Measurements from ENCODE around the gene MYL5.

Gene MYL5

GRCh38 chr4:674172-675035 is at the start of gene MYL5, which contains the start of gene ATP5ME:
TSS of gene MYL5 (plus strand) at chr4:674542. CDS start at chr4:678027, 3,485 bp downstream.
TSS of gene ATP5ME (minus strand) at chr4:674276. CDS start at chr4:674247, 29 bp downstream.
- peak; percentile 95 for DNase-seq (ENCODE audit: low read depth, low spot score)
- Histone ChIP-seq H3K4me3 (ENCODE audit: insufficient read length, low read depth) (peak within 1 kb of the TSS; percentile 75), H3K36me3 (ENCODE audit: insufficient read depth, insufficient read length, low read length) (peaks cover 37% of the 10 kb centered on the region), H3K9ac (ENCODE audit: insufficient read length, low read depth) (peak within 1 kb of the TSS; percentile 97), H3K27me3 (ENCODE audit: insufficient read depth, insufficient read length) (no peaks in the 10 kb centered on the region), H3K9me3 (ENCODE audit: insufficient read depth, low read length) (no peaks in the 10 kb centered on the region), H3K4me1 (ENCODE audit: insufficient read depth, insufficient read length) (peaks cover 34% of the 10 kb centered on the region)
- TF ChIP-seq ZNF274 (IDR thresholded peaks at IDR 0.05; ENCODE audit: low read depth, low read length) (no peak), YY1 (IDR thresholded peaks at IDR 0.05; ENCODE audit: insufficient read depth, insufficient read length) (peak; percentile 80), SUZ12 (IDR thresholded peaks at IDR 0.05; ENCODE audit: extremely low read depth, insufficient read depth, insufficient read length) (no peak)

GRCh38 chr4:624705-625590 is 49.4 kb upstream of the MYL5 start, which contains the start of gene PDE6B:
TSS of gene PDE6B (plus strand) at chr4:625573. CDS start at chr4:625627, 54 bp downstream.
- Histone ChIP-seq H3K4me1 (ENCODE audit: insufficient read depth, insufficient read length) (peaks cover 41% of the 10 kb centered on the region), H3K9ac (ENCODE audit: insufficient read length, low read depth) (peak within 1 kb of the TSS; percentile 68), H3K4me3 (ENCODE audit: insufficient read length, low read depth) (peak within 1 kb of the TSS; percentile 3), H3K9me3 (ENCODE audit: insufficient read depth, low read length) (no peaks in the 10 kb centered on the region), H3K36me3 (ENCODE audit: insufficient read depth, insufficient read length, low read length) (no peaks in the 10 kb centered on the region), H3K27me3 (ENCODE audit: insufficient read depth, insufficient read length) (no peaks in the 10 kb centered on the region)
- DNase-seq (ENCODE audit: low read depth, low spot score), result peak; percentile 61
- TF ChIP-seq SUZ12 (IDR thresholded peaks at IDR 0.05; ENCODE audit: extremely low read depth, insufficient read depth, insufficient read length) (no peak), ZNF274 (IDR thresholded peaks at IDR 0.05; ENCODE audit: low read depth, low read length) (no peak), YY1 (IDR thresholded peaks at IDR 0.05; ENCODE audit: insufficient read depth, insufficient read length) (no peak)

GRCh38 chr4:625631-626161 is 48.6 kb upstream of the MYL5 start:
- Histone ChIP-seq H3K4me3 (ENCODE audit: insufficient read length, low read depth) (peak overlapping the region; percentile 3), H3K36me3 (ENCODE audit: insufficient read depth, insufficient read length, low read length) (no peaks in the 10 kb centered on the region), H3K9me3 (ENCODE audit: insufficient read depth, low read length) (no peaks in the 10 kb centered on the region), H3K27me3 (ENCODE audit: insufficient read depth, insufficient read length) (no peaks in the 10 kb centered on the region), H3K4me1 (ENCODE audit: insufficient read depth, insufficient read length) (peaks cover 45% of the 10 kb centered on the region), H3K9ac (ENCODE audit: insufficient read length, low read depth) (peak overlapping the region; percentile 68)
- TF ChIP-seq YY1 (IDR thresholded peaks at IDR 0.05; ENCODE audit: insufficient read depth, insufficient read length), result no peak
- TF ChIP-seq ZNF274 (IDR thresholded peaks at IDR 0.05; ENCODE audit: low read depth, low read length), result no peak
- no peak for TF ChIP-seq SUZ12 (IDR thresholded peaks at IDR 0.05; ENCODE audit: extremely low read depth, insufficient read depth, insufficient read length)
- no peak for DNase-seq (ENCODE audit: low read depth, low spot score)

- TF ChIP-seq YY1 (IDR thresholded peaks at IDR 0.05; ENCODE audit: insufficient read depth, insufficient read length) (no peak), ZNF274 (IDR thresholded peaks at IDR 0.05; ENCODE audit: low read depth, low read length) (no peak), SUZ12 (IDR thresholded peaks at IDR 0.05; ENCODE audit: extremely low read depth, insufficient read depth, insufficient read length) (no peak)
- Histone ChIP-seq H3K36me3 (ENCODE audit: insufficient read depth, insufficient read length, low read length) (no peaks in the 10 kb centered on the region), H3K4me3 (ENCODE audit: insufficient read length, low read depth) (peak overlapping the region; percentile 3), H3K9ac (ENCODE audit: insufficient read length, low read depth) (peak overlapping the region; percentile 68), H3K27me3 (ENCODE audit: insufficient read depth, insufficient read length) (no peaks in the 10 kb centered on the region), H3K9me3 (ENCODE audit: insufficient read depth, low read length) (peaks cover 3% of the 10 kb centered on the region; the same call in 1 of the 2 replicates), H3K4me1 (ENCODE audit: insufficient read depth, insufficient read length) (peaks cover 45% of the 10 kb centered on the region)
- DNase-seq (ENCODE audit: low read depth, low spot score), result no peak
Observed at GRCh38 chr4:626201-627091, 47.9 kb upstream of the MYL5 start.

- no peak overlapping the region for H3K9ac ChIP-seq (ENCODE audit: insufficient read length, low read depth)
- peaks cover 14% of the 10 kb centered on the region; the same call in 1 of the 2 replicates for H3K9me3 ChIP-seq (ENCODE audit: insufficient read depth, low read length)
- H3K36me3 ChIP-seq (ENCODE audit: insufficient read depth, insufficient read length, low read length), result no peaks in the 10 kb centered on the region
- no peaks in the 10 kb centered on the region for H3K27me3 ChIP-seq (ENCODE audit: insufficient read depth, insufficient read length)
- H3K4me3 ChIP-seq (ENCODE audit: insufficient read length, low read depth), result no peak overlapping the region
- DNase-seq (ENCODE audit: low read depth, low spot score), result no peak
- peaks cover 45% of the 10 kb centered on the region for H3K4me1 ChIP-seq (ENCODE audit: insufficient read depth, insufficient read length)
- TF ChIP-seq YY1 (IDR thresholded peaks at IDR 0.05; ENCODE audit: insufficient read depth, insufficient read length) (no peak), ZNF274 (IDR thresholded peaks at IDR 0.05; ENCODE audit: low read depth, low read length) (no peak), SUZ12 (IDR thresholded peaks at IDR 0.05; ENCODE audit: extremely low read depth, insufficient read depth, insufficient read length) (no peak)
Observed at GRCh38 chr4:627347-628125, 46.8 kb upstream of the MYL5 start.
